ENCODE data around the gene CDHR3. TPM values are rescaled to one million over a fixed set of nuclear protein-coding genes. Genes with fewer than 3 reads are reported as not detected.
A peak's percentile ranks its signal among the peaks of the same experiment; 100 is the strongest.

Gene CDHR3
- total and polyA plus RNA-seq, 9 of the 15 experiments (the other 6 are each of a cell fraction or from before 2014, with no cell fraction given), result 0.03 to 0.66 (median 0.24) TPM; not detected in 1

- in situ Hi-C loops (cut with MboI), result no loop called here
- FAIRE-seq, result peak; percentile 56
- Histone ChIP-seq H3K4me2 (ENCODE audit: insufficient read depth, low read length) (no peak overlapping the region), H3K27me3 (ENCODE audit: control insufficient read depth in 2 of 2, insufficient read depth in 2 of 2, low read length in 2 of 2) (peaks cover 26 to 35% of the 10 kb centered on the region in 2 experiments), H3K79me2 (ENCODE audit: control insufficient read depth, insufficient read depth, low read length) (no peaks in the 10 kb centered on the region), H3K27ac (ENCODE audit: extremely low read depth, low read depth, low read length) (no peak overlapping the region), H3K4me3 (no peak overlapping the region), H3K4me1 (replicated peaks in 1 of 2; ENCODE audit: control insufficient read depth in 2 of 2, insufficient read depth in 2 of 2, low read length in 2 of 2) (no peaks in the 10 kb centered on the region), H2AFZ (ENCODE audit: low read depth, low read length) (no peak overlapping the region), H3K9ac (ENCODE audit: insufficient read depth in 1 of 2, low read depth in 2 of 2, low read length in 2 of 2) (no peak overlapping the region), H3K9me1 (ENCODE audit: control insufficient read depth, insufficient read depth, low read length) (no peaks in the 10 kb centered on the region), H3K9me3 (replicated peaks; ENCODE audit: control insufficient read depth, insufficient read depth, low read depth, low read length) (no peaks in the 10 kb centered on the region), H3K36me3 (ENCODE audit: control insufficient read depth, insufficient read depth, low read length) (no peaks in the 10 kb centered on the region), H4K20me1 (replicated peaks; ENCODE audit: control insufficient read depth, insufficient read depth, low read length) (no peaks in the 10 kb centered on the region)
- 1% methylated on average over 9 of the region's 9 CpGs for WGBS (ENCODE audit: insufficient coverage, low coverage, missing lambda C conversion rate)
- intact Hi-C loops (cut with micrococcal nuclease), result loop anchor here (10.0 kb wide), 1 partner anchor 291 kb away; no protein-coding TSS in a partner anchor
- ATAC-seq, result no peak
- TF ChIP-seq JUND (IDR thresholded peaks at IDR 0.05; ENCODE audit: borderline replicate concordance, low read depth, low read length) (peak; percentile 52; the same call in 1 of the 2 replicates), JUND (tag; IDR thresholded peaks at IDR 0.05; ENCODE audit: borderline replicate concordance, low read depth, low read length) (peak; percentile 66; the same call in 2 of the 3 replicates), ATF1 (CRISPR knock-in tag; IDR thresholded peaks at IDR 0.05) (no peak), ATF1 (tag; IDR thresholded peaks at IDR 0.05) (peak; percentile 58), TSC22D4 (tag; IDR thresholded peaks at IDR 0.05) (no peak), ATF3 (IDR thresholded peaks at IDR 0.05) (peak; percentile 88), ATF3 (CRISPR knock-in tag; conservative IDR thresholded peaks at IDR 0.05) (no peak), ATF7 (IDR thresholded peaks at IDR 0.05) (peak; percentile 88), JUN (IDR thresholded peaks at IDR 0.05; ENCODE audit: borderline replicate concordance, low read depth, low read length) (peak; percentile 21; the same call in 1 of the 2 replicates), JUN (CRISPR knock-in tag; IDR thresholded peaks at IDR 0.05; ENCODE audit: borderline replicate concordance) (no peak)
- TF ChIP-seq, protein P1, sequence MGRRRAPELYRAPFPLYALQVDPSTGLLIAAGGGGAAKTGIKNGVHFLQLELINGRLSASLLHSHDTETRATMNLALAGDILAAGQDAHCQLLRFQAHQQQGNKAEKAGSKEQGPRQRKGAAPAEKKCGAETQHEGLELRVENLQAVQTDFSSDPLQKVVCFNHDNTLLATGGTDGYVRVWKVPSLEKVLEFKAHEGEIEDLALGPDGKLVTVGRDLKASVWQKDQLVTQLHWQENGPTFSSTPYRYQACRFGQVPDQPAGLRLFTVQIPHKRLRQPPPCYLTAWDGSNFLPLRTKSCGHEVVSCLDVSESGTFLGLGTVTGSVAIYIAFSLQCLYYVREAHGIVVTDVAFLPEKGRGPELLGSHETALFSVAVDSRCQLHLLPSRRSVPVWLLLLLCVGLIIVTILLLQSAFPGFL (CRISPR knock-in tag; IDR thresholded peaks at IDR 0.05), result no peak
- ChIA-PET CTCF (ENCODE audit: low intra/inter-chr PET ratio) (no interaction called here), POLR2A (interaction anchor here (1.5 kb wide), 1 partner anchor 17 kb away, joined by 3 read pairs; no protein-coding TSS in a partner anchor)
- no TSS peak for BruUV-seq (replicated peaks)
- DNase-seq (ENCODE audit: extremely low read depth in 1 of 4, low spot score in 3 of 4), result no peak
These were observed 17.2 kb upstream of the CDHR3 start for GRCh38 chr7:105945848-105946247.

Data from K562 (cell line).